ENCODE measurements around the gene THBS2.

THBS2 gene

DNA sequence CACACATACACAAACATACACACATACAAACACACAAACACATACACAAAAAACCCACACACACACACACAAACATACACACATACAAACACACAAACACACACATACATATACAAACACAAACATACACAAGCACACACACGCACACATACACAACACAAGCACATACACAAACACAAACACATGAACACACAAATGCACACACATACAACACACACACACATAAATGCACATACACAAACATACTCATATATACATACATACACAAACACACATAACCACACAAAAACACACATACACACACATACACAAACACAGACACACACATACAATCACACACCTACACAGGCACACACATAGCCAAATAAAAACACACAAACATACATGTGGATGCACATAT lies 30.3 kb upstream of the THBS2 start:
- no peak for DNase-seq (ENCODE audit: low read depth in 1 of 2, low spot score in 1 of 2)
- TF ChIP-seq, protein P1, sequence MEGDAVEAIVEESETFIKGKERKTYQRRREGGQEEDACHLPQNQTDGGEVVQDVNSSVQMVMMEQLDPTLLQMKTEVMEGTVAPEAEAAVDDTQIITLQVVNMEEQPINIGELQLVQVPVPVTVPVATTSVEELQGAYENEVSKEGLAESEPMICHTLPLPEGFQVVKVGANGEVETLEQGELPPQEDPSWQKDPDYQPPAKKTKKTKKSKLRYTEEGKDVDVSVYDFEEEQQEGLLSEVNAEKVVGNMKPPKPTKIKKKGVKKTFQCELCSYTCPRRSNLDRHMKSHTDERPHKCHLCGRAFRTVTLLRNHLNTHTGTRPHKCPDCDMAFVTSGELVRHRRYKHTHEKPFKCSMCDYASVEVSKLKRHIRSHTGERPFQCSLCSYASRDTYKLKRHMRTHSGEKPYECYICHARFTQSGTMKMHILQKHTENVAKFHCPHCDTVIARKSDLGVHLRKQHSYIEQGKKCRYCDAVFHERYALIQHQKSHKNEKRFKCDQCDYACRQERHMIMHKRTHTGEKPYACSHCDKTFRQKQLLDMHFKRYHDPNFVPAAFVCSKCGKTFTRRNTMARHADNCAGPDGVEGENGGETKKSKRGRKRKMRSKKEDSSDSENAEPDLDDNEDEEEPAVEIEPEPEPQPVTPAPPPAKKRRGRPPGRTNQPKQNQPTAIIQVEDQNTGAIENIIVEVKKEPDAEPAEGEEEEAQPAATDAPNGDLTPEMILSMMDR (IDR thresholded peaks at IDR 0.05; ENCODE audit: insufficient read depth, low read length): no peak
- no peak for TF ChIP-seq SPI1 (IDR thresholded peaks at IDR 0.05; ENCODE audit: borderline replicate concordance, low read depth)
- no peak overlapping the region for H3K4me3 ChIP-seq (replicated peaks; ENCODE audit: insufficient read depth, low read length)
- H3K27ac ChIP-seq (replicated peaks): no peak overlapping the region
- no peaks in the 10 kb centered on the region for H3K27me3 ChIP-seq (ENCODE audit: insufficient read depth, poor library complexity, severe bottlenecking)

DNA sequence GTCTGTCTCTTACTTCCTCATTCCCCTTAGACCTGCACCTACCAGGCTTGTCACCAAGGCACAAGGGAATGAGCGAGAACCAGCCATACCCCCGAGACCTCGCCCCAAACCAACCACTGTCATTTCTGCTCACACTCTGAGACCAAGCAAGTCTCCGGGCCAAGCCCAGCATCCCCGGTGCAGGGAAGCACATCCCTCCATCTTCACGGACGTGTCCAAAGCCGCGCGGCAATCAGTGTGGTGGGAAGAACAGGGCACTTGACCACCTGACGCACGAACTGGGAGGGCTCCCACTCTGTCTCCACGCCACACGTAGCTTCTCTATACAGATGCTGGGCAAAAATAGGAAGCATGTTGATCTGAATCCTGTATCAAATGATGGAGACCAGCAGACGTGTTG lies 28.4 kb upstream of the THBS2 start:
- H3K27ac ChIP-seq (replicated peaks): no peak overlapping the region
- TF ChIP-seq, protein P1 (IDR thresholded peaks at IDR 0.05; ENCODE audit: insufficient read depth, low read length): no peak
- TF ChIP-seq, protein P2, sequence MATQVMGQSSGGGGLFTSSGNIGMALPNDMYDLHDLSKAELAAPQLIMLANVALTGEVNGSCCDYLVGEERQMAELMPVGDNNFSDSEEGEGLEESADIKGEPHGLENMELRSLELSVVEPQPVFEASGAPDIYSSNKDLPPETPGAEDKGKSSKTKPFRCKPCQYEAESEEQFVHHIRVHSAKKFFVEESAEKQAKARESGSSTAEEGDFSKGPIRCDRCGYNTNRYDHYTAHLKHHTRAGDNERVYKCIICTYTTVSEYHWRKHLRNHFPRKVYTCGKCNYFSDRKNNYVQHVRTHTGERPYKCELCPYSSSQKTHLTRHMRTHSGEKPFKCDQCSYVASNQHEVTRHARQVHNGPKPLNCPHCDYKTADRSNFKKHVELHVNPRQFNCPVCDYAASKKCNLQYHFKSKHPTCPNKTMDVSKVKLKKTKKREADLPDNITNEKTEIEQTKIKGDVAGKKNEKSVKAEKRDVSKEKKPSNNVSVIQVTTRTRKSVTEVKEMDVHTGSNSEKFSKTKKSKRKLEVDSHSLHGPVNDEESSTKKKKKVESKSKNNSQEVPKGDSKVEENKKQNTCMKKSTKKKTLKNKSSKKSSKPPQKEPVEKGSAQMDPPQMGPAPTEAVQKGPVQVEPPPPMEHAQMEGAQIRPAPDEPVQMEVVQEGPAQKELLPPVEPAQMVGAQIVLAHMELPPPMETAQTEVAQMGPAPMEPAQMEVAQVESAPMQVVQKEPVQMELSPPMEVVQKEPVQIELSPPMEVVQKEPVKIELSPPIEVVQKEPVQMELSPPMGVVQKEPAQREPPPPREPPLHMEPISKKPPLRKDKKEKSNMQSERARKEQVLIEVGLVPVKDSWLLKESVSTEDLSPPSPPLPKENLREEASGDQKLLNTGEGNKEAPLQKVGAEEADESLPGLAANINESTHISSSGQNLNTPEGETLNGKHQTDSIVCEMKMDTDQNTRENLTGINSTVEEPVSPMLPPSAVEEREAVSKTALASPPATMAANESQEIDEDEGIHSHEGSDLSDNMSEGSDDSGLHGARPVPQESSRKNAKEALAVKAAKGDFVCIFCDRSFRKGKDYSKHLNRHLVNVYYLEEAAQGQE (IDR thresholded peaks at IDR 0.05; ENCODE audit: insufficient replicate concordance, low read depth): no peak
- TF ChIP-seq GABPA (IDR thresholded peaks at IDR 0.05; ENCODE audit: low read depth) (no peak), POLR2AphosphoS5 (IDR thresholded peaks at IDR 0.05; ENCODE audit: low read depth) (no peak), SPI1 (IDR thresholded peaks at IDR 0.05; ENCODE audit: borderline replicate concordance, low read depth) (no peak)
- no peak overlapping the region for H3K4me3 ChIP-seq (replicated peaks; ENCODE audit: insufficient read depth, low read length)
- DNase-seq (ENCODE audit: low read depth in 1 of 2, low spot score in 1 of 2): no peak
- H3K27me3 ChIP-seq (ENCODE audit: insufficient read depth, poor library complexity, severe bottlenecking): no peaks in the 10 kb centered on the region

DNA sequence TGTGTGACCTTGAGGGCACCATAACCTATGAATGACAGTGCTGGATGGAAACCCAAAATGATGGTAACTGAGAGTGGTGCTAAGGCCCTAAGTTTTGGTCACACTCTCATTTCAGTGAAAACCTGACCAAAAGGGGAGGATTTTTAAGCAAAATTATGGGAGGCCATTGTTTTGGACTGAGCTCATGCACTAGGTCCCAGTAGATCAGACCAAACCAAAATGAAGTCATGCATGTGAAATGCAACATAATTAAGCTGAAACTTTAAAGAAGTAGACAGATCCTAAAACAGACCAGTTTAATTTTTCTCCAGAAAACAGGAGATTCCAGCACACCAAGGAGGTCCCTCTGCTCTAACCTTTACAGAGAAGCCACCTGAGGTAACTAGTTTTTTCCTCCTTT lies 24.0 kb upstream of the THBS2 start:
- no peak overlapping the region for H3K4me3 ChIP-seq (replicated peaks; ENCODE audit: insufficient read depth, low read length)
- TF ChIP-seq, protein P1 (IDR thresholded peaks at IDR 0.05; ENCODE audit: insufficient read depth, low read length): no peak
- TF ChIP-seq GABPA (IDR thresholded peaks at IDR 0.05; ENCODE audit: low read depth) (no peak), SPI1 (IDR thresholded peaks at IDR 0.05; ENCODE audit: borderline replicate concordance, low read depth) (no peak), POLR2AphosphoS5 (IDR thresholded peaks at IDR 0.05; ENCODE audit: low read depth) (no peak)
- TF ChIP-seq, protein P2 (IDR thresholded peaks at IDR 0.05; ENCODE audit: insufficient replicate concordance, low read depth): no peak
- DNase-seq (ENCODE audit: low read depth in 1 of 2, low spot score in 1 of 2): no peak
- H3K27me3 ChIP-seq (ENCODE audit: insufficient read depth, poor library complexity, severe bottlenecking): no peaks in the 10 kb centered on the region
- H3K27ac ChIP-seq (replicated peaks): no peak overlapping the region

DNA sequence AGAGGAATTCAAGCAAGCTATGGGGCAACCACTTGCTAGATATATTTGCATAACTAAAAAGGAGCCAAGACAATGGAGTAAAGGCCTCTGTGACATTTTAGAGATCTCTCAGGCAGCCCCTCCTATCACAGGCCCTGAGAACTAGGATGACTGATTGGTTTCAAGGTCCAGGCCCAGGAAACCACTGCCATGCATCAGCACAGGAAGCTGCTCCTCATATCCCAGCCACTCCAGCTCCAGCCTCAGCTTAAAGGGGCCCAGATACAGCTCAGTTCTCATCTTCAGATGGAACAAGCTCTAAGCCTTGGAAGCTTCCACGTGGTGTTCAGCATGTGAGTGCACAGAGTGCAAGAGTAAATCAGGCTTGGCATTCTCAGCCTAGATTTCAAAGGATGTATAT lies 21.1 kb upstream of the THBS2 start:
- Histone ChIP-seq H3K4me3 (replicated peaks; ENCODE audit: insufficient read depth, low read length) (no peak overlapping the region), H3K27me3 (ENCODE audit: insufficient read depth, poor library complexity, severe bottlenecking) (no peaks in the 10 kb centered on the region), H3K27ac (replicated peaks) (no peak overlapping the region)
- TF ChIP-seq, protein P2 (IDR thresholded peaks at IDR 0.05; ENCODE audit: insufficient replicate concordance, low read depth): no peak
- TF ChIP-seq, protein P1 (IDR thresholded peaks at IDR 0.05; ENCODE audit: insufficient read depth, low read length): no peak
- TF ChIP-seq GABPA (IDR thresholded peaks at IDR 0.05; ENCODE audit: low read depth): no peak
- no peak for TF ChIP-seq POLR2AphosphoS5 (IDR thresholded peaks at IDR 0.05; ENCODE audit: low read depth)
- no peak for TF ChIP-seq SPI1 (IDR thresholded peaks at IDR 0.05; ENCODE audit: borderline replicate concordance, low read depth)
- no peak for DNase-seq (ENCODE audit: low read depth in 1 of 2, low spot score in 1 of 2)

All from HL-60 (cell line).